GM12892 (cell line): ENCODE results near the gene NXPH3.

Source experiments
- POLR2A ChIP-seq: IDR thresholded peaks from 2 replicates; pipeline ENCODE4 v1.6.1; 2011; ENCODE audit warnings: low read depth, low read length, control low read depth
- POLR2AphosphoS5 ChIP-seq: IDR thresholded peaks from 2 replicates; pipeline ENCODE4 v1.6.1; 2011; ENCODE audit warnings: low read depth, low read length, control low read depth

GRCh38 chr17:49549691-49550678 lies 25.7 kb upstream of the NXPH3 start:
- no peak for TF ChIP-seq POLR2AphosphoS5
- TF ChIP-seq POLR2A: no peak
